Calu3 (cell line): ENCODE data around the gene MCF2L. TPM values are rescaled to one million over a fixed set of nuclear protein-coding genes. Genes with fewer than 3 reads are reported as not detected.

Experiments used
- BruUV-seq: library from RNA; stranded (reverse); fragments of 400-500 nt; replicated peaks from 2 replicates; lab custom pipeline; 2021; lab: Mats Ljungman, UMichigan
- CTCF ChIA-PET: fragments of 300-600 bp; sonication (Branson Sonifier 250); formaldehyde crosslinking; loops from one replicate; lab custom pipeline; 2022; ENCODE audit warnings: antibody characterized with exemption; lab: Charles Lee
- DNase-seq: peaks from one replicate; pipeline ENCODE4 v3.0.0; 2022
- H3K27ac Mint-ChIP-seq: one replicate; pipeline ENCODE4 v1.8.0; 2022; ENCODE audit warnings: mixed read lengths; ENCODE audit not compliant: unreplicated experiment
- H3K27me3 Mint-ChIP-seq: one replicate; pipeline ENCODE4 v1.8.0; 2022; ENCODE audit warnings: mixed read lengths; ENCODE audit not compliant: unreplicated experiment
- H3K36me3 Mint-ChIP-seq: one replicate; pipeline ENCODE4 v1.8.0; 2022; ENCODE audit warnings: mild to moderate bottlenecking, moderate library complexity, mixed read lengths; ENCODE audit not compliant: insufficient read depth, unreplicated experiment
- H3K4me1 Mint-ChIP-seq: one replicate; pipeline ENCODE4 v1.8.0; 2022; ENCODE audit warnings: mild to moderate bottlenecking, low read depth, mixed read lengths; ENCODE audit not compliant: unreplicated experiment
- H3K4me3 Mint-ChIP-seq: one replicate; pipeline ENCODE4 v1.8.0; 2022; ENCODE audit warnings: mild to moderate bottlenecking, low read depth, moderate library complexity, mixed read lengths; ENCODE audit not compliant: unreplicated experiment
- H3K9me3 Mint-ChIP-seq: one replicate; pipeline ENCODE4 v1.8.0; 2022; ENCODE audit warnings: low read depth, mixed read lengths; ENCODE audit not compliant: unreplicated experiment
- CTCF ChIP-seq: fragments of 200-600 bp; IDR thresholded peaks from one replicate; pipeline ENCODE4 v1.8.0; 2022; ENCODE audit warnings: antibody characterized with exemption; ENCODE audit not compliant: unreplicated experiment
- intact Hi-C: fragments of 100-400 bp; cut with micrococcal nuclease; formaldehyde crosslinking; loops from one replicate; pipeline ENCODE4 v1.10.0; 2022; ENCODE audit not compliant: unreplicated experiment
- total RNA-seq: library from RNA; stranded (reverse); gene quantifications from 2 replicates; pipeline ENCODE4 v1.2.3, GENCODE V29; 2022

Gene MCF2L
- total RNA-seq, 1 experiment from 2014 or later, result 12.9 TPM

- CTCF ChIA-PET, result no interaction called here
- intact Hi-C loops, result no loop called here
- Mint-ChIP-seq H3K36me3 (no peaks in the 10 kb centered on the region), H3K27me3 (no peaks in the 10 kb centered on the region), H3K9me3 (no peaks in the 10 kb centered on the region), H3K4me1 (peaks cover 8% of the 10 kb centered on the region), H3K4me3 (no peak overlapping the region), H3K27ac (no peak overlapping the region)
- DNase-seq, result no peak
- no peak for TF ChIP-seq CTCF
- no TSS peak for BruUV-seq
Observed at GRCh38 chr13:112933649-112934048, 35.4 kb upstream of the MCF2L start.

GRCh38 chr13:112934078-112934477 is 34.9 kb upstream of the MCF2L start:
- CTCF ChIA-PET, result no interaction called here
- no TSS peak for BruUV-seq
- no peak for DNase-seq
- TF ChIP-seq CTCF, result no peak
- Mint-ChIP-seq H3K4me1 (peaks cover 5% of the 10 kb centered on the region), H3K4me3 (no peak overlapping the region), H3K9me3 (no peaks in the 10 kb centered on the region), H3K36me3 (no peaks in the 10 kb centered on the region), H3K27ac (no peak overlapping the region), H3K27me3 (no peaks in the 10 kb centered on the region)
- intact Hi-C loops, result no loop called here

- no peak for TF ChIP-seq CTCF
- no peak for DNase-seq
- Mint-ChIP-seq H3K36me3 (no peaks in the 10 kb centered on the region), H3K9me3 (no peaks in the 10 kb centered on the region), H3K4me3 (no peak overlapping the region), H3K4me1 (peaks cover 5% of the 10 kb centered on the region), H3K27me3 (no peaks in the 10 kb centered on the region), H3K27ac (no peak overlapping the region)
- intact Hi-C loops, result no loop called here
- BruUV-seq, result no TSS peak
- CTCF ChIA-PET, result no interaction called here
Observed at GRCh38 chr13:112938680-112939079, 30.3 kb upstream of the MCF2L start.

GRCh38 chr13:112940236-112940635 is 28.8 kb upstream of the MCF2L start:
- no peak overlapping the region for H3K4me3 Mint-ChIP-seq
- no peak overlapping the region for H3K27ac Mint-ChIP-seq
- H3K27me3 Mint-ChIP-seq, result no peaks in the 10 kb centered on the region
- CTCF ChIA-PET, result interaction anchor here (1.3 kb wide), 1 partner anchor 9 kb away, joined by 3 read pairs; no protein-coding TSS in a partner anchor
- DNase-seq, result no peak
- BruUV-seq, result no TSS peak
- peaks cover 5% of the 10 kb centered on the region for H3K4me1 Mint-ChIP-seq
- TF ChIP-seq CTCF, result no peak
- no peaks in the 10 kb centered on the region for H3K9me3 Mint-ChIP-seq
- intact Hi-C loops, result no loop called here
- no peaks in the 10 kb centered on the region for H3K36me3 Mint-ChIP-seq
